NCI-H1048 (cell line): ENCODE results near the gene OTOA.
"Not testable (repeated sequence)": the region's sequence is repeated elsewhere in the genome, so short reads cannot be mapped to it uniquely, and the experiment has no call there.

Experiments
- DNase-seq: peaks from one replicate; lab custom pipeline; 2025; lab: John Stamatoyannopoulos, UW

The OTOA gene

GRCh38 chr16:21663889-21664647 lies at the start of gene OTOA:
Gene OTOA (plus strand): TSS chr16:21663968. CDS start chr16:21678515, 14,547 bp downstream.
- no peak for DNase-seq

- no peak for DNase-seq
Measured at GRCh38 chr16:21614896-21615295, 48.9 kb upstream of the OTOA start.

GRCh38 chr16:21617607-21618006 lies 46.2 kb upstream of the OTOA start:
- DNase-seq = no peak

GRCh38 chr16:21618281-21618680 lies 45.5 kb upstream of the OTOA start:
- no peak for DNase-seq

- no peak for DNase-seq
Measured at GRCh38 chr16:21619765-21620425, 43.9 kb upstream of the OTOA start.

- DNase-seq = no peak
Measured at GRCh38 chr16:21620592-21620991, 43.2 kb upstream of the OTOA start.

- no peak for DNase-seq
Measured at GRCh38 chr16:21622545-21622944, 41.2 kb upstream of the OTOA start.

GRCh38 chr16:21625026-21625425 lies 38.7 kb upstream of the OTOA start:
- no peak for DNase-seq

- DNase-seq = no peak
Measured at GRCh38 chr16:21626659-21627277, 37.0 kb upstream of the OTOA start.

GRCh38 chr16:21628121-21628726 lies 35.5 kb upstream of the OTOA start:
- DNase-seq = no peak

GRCh38 chr16:21628772-21629171 lies 35.0 kb upstream of the OTOA start:
- no peak for DNase-seq

- not testable (repeated sequence) for DNase-seq
Measured at GRCh38 chr16:21629616-21630539, 33.9 kb upstream of the OTOA start.

GRCh38 chr16:21630866-21631265 lies 32.9 kb upstream of the OTOA start:
- DNase-seq = not testable (repeated sequence)

GRCh38 chr16:21631376-21631775 lies 32.4 kb upstream of the OTOA start:
- DNase-seq = not testable (repeated sequence)

GRCh38 chr16:21631951-21632575 lies 31.7 kb upstream of the OTOA start:
- DNase-seq = not testable (repeated sequence)

GRCh38 chr16:21634216-21634615 lies 29.6 kb upstream of the OTOA start:
- DNase-seq = no peak

GRCh38 chr16:21635694-21636093 lies 28.1 kb upstream of the OTOA start:
- DNase-seq = not testable (repeated sequence)

- DNase-seq = no peak
Measured at GRCh38 chr16:21637032-21637968, 26.5 kb upstream of the OTOA start.

GRCh38 chr16:21638573-21638975 lies 25.2 kb upstream of the OTOA start:
- DNase-seq = no peak

GRCh38 chr16:21639493-21639892 lies 24.3 kb upstream of the OTOA start:
- DNase-seq = no peak
